ENCODE data around the gene ACAD8. TPM values are rescaled to one million over a fixed set of nuclear protein-coding genes. Genes with fewer than 3 reads are reported as not detected.

The ACAD8 gene
- total and polyA plus RNA-seq, 8 donors, result 31.5 to 48.8 (median 38.8) TPM

DNA sequence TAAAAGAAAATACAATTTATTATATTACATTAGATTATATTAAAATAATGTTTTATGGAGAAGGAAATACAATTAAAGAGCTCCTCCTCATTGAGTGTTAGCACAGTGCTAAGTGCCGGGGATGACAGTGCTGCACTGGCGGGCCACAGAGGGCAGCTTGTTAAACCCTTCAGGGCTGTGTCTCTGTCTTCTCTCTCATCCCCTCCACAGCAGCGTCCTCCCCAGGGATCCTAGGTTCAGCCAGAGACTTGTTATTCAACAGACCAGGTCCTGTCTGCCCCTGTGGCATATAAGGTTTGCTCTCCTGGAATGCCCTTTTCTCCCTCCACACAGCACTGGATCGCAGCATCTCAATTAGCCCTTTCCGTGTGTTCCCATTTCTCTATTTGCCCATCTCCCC is 14.4 kb upstream of the ACAD8 start:
- intact Hi-C loops (cut with DNase I), result no loop called here
- DNase-seq, result no peak
- H3K4me3 ChIP-seq, result no peak overlapping the region
- peaks cover 0 to 80% of the 10 kb centered on the region in 2 donors for H3K36me3 ChIP-seq
- TF ChIP-seq, protein P1, sequence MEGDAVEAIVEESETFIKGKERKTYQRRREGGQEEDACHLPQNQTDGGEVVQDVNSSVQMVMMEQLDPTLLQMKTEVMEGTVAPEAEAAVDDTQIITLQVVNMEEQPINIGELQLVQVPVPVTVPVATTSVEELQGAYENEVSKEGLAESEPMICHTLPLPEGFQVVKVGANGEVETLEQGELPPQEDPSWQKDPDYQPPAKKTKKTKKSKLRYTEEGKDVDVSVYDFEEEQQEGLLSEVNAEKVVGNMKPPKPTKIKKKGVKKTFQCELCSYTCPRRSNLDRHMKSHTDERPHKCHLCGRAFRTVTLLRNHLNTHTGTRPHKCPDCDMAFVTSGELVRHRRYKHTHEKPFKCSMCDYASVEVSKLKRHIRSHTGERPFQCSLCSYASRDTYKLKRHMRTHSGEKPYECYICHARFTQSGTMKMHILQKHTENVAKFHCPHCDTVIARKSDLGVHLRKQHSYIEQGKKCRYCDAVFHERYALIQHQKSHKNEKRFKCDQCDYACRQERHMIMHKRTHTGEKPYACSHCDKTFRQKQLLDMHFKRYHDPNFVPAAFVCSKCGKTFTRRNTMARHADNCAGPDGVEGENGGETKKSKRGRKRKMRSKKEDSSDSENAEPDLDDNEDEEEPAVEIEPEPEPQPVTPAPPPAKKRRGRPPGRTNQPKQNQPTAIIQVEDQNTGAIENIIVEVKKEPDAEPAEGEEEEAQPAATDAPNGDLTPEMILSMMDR (IDR thresholded peaks at IDR 0.05), result no peak
- H3K27ac ChIP-seq, result no peak overlapping the region
- no peaks in the 10 kb centered on the region for H3K9me3 ChIP-seq
- H3K4me1 ChIP-seq, result no peaks in the 10 kb centered on the region
- no peak for ATAC-seq
- no peaks in the 10 kb centered on the region for H3K27me3 ChIP-seq

DNA sequence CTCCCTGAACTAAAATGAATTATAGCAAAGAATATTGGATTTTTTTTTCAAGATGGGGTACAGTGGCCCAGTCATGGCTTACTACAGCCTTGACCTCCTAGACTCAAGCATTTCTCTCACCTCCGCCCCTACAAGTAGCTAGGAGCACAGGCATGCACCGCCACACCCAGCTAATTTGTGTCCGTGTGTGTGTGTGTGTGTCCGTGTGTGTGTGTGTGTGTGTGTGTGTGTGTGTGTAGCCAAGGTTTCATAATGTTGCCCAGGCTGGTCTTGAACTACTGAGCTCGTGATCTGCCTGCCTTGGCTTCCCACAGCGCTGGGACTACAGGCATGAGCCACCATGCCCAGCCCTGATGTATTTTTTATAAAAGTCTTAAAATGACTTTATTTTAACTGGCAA is 12.8 kb upstream of the ACAD8 start:
- Histone ChIP-seq H3K27ac (no peak overlapping the region), H3K9me3 (no peaks in the 10 kb centered on the region), H3K4me3 (no peak overlapping the region), H3K36me3 (peaks cover 0 to 88% of the 10 kb centered on the region in 2 donors), H3K4me1 (no peaks in the 10 kb centered on the region), H3K27me3 (no peaks in the 10 kb centered on the region)
- TF ChIP-seq, protein P1 (IDR thresholded peaks at IDR 0.05), result no peak
- DNase-seq (no peak), ATAC-seq (no peak)
- intact Hi-C loops (cut with DNase I), result no loop called here

DNA sequence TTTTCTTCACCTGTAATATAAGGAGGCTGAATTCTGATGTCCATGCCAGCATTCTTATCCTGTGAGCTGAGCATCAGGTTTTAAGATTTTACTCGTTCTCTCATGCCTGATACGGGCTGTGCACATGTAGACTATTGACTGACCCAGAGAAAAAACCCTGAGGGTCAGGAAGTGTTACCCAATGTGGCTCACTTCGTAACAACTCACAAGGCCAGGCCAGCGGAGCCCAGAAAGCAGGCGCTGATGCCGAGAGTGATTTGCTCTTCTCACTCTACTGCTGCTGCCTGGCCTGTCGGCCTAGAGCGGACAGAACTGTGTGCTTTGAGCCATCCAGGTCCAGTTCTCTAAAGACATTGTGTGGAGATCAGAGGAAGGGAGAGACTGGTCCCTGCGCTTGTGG is 11.0 kb upstream of the ACAD8 start:
- ATAC-seq (no peak), DNase-seq (no peak)
- Histone ChIP-seq H3K27ac (no peak overlapping the region), H3K4me1 (no peaks in the 10 kb centered on the region), H3K4me3 (no peak overlapping the region), H3K27me3 (no peaks in the 10 kb centered on the region), H3K9me3 (no peaks in the 10 kb centered on the region), H3K36me3 (peaks cover 0 to 96% of the 10 kb centered on the region in 2 donors)
- intact Hi-C loops (cut with DNase I), result no loop called here
- TF ChIP-seq, protein P1 (IDR thresholded peaks at IDR 0.05), result no peak

DNA sequence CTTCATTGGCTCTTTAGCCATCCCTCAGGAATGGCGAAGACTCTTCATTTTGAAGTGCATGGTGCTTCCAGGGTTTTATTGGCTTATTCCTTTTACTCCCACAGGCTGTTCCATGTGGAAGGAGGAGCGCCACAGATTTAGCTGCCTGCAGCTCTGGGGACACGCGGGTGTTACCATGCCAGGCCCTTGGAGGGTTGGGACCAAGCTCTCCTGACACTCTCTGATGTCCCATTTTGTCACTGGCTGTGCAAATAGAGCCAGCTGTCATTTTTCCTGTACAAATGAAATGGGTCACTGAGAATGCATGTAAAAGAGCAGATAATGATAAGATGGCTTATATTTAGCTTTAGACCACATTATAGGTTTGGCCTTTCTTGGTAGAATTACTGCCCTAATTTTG is 9.5 kb upstream of the ACAD8 start:
- ATAC-seq (no peak), DNase-seq (no peak)
- TF ChIP-seq, protein P1 (IDR thresholded peaks at IDR 0.05), result no peak
- Histone ChIP-seq H3K27ac (no peak overlapping the region), H3K9me3 (no peaks in the 10 kb centered on the region), H3K36me3 (peaks cover 0 to 96% of the 10 kb centered on the region in 2 donors), H3K27me3 (no peaks in the 10 kb centered on the region), H3K4me3 (no peak overlapping the region), H3K4me1 (no peaks in the 10 kb centered on the region)
- intact Hi-C loops (cut with DNase I), result no loop called here

DNA sequence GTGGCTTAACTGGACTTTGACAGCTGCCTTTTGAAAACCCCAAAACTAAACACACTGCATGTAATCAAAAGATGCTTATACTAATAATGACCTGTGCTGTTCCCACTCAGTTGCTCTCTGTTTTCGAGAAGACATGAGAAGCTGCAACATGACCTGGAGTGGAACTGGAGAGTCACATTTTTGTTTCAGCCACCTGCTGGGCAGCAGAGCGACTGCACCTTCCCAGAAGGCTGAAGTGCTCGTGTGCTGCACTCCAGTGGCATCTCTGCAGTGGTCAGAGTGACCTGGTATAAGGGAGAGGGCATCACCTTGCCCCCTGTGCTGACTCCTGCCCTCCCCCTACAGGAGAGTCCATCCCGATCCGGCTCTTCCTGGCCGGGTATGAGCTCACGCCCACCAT is 8.8 kb upstream of the ACAD8 start:
- no peak for DNase-seq
- peaks cover 0 to 94% of the 10 kb centered on the region in 2 donors for H3K36me3 ChIP-seq
- TF ChIP-seq, protein P1 (IDR thresholded peaks at IDR 0.05), result peak in 1 of 2 donors; percentile 29
- no peaks in the 10 kb centered on the region for H3K9me3 ChIP-seq
- H3K27ac ChIP-seq, result no peak overlapping the region
- H3K27me3 ChIP-seq, result no peaks in the 10 kb centered on the region
- H3K4me1 ChIP-seq, result no peaks in the 10 kb centered on the region
- ATAC-seq, result peak; percentile 18
- intact Hi-C loops (cut with DNase I), result no loop called here
- no peak overlapping the region for H3K4me3 ChIP-seq
